ENCODE data around the gene DNASE1L3.

DNASE1L3 gene

DNA sequence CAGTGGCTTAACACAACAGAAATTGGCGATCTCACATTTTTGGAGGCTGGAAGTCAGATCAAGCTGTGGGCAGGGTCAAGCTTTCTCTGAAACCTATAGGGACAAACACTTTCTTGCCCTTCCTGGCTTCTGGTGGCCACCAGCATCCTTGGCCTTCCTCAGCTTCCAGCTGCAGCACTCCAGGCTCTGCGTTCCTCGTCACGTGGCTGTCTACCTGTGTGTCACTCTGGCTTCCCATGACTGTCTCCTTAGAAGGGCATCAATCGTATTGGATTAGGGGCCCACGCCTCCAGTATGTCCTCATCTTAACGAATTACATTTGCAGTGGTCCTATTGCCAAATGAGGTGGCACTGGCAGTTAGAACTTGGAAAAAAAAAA, 25.8 kb downstream of the DNASE1L3 start:
- DNase-seq (ENCODE audit: extremely low read depth, low read depth) = no peak
- TF ChIP-seq, protein P1, sequence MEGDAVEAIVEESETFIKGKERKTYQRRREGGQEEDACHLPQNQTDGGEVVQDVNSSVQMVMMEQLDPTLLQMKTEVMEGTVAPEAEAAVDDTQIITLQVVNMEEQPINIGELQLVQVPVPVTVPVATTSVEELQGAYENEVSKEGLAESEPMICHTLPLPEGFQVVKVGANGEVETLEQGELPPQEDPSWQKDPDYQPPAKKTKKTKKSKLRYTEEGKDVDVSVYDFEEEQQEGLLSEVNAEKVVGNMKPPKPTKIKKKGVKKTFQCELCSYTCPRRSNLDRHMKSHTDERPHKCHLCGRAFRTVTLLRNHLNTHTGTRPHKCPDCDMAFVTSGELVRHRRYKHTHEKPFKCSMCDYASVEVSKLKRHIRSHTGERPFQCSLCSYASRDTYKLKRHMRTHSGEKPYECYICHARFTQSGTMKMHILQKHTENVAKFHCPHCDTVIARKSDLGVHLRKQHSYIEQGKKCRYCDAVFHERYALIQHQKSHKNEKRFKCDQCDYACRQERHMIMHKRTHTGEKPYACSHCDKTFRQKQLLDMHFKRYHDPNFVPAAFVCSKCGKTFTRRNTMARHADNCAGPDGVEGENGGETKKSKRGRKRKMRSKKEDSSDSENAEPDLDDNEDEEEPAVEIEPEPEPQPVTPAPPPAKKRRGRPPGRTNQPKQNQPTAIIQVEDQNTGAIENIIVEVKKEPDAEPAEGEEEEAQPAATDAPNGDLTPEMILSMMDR (IDR thresholded peaks at IDR 0.05; ENCODE audit: low read depth, low read length, missing control alignments) = no peak
- no peak overlapping the region for H3K4me3 ChIP-seq (replicated peaks; ENCODE audit: low read depth, low read length)

DNA sequence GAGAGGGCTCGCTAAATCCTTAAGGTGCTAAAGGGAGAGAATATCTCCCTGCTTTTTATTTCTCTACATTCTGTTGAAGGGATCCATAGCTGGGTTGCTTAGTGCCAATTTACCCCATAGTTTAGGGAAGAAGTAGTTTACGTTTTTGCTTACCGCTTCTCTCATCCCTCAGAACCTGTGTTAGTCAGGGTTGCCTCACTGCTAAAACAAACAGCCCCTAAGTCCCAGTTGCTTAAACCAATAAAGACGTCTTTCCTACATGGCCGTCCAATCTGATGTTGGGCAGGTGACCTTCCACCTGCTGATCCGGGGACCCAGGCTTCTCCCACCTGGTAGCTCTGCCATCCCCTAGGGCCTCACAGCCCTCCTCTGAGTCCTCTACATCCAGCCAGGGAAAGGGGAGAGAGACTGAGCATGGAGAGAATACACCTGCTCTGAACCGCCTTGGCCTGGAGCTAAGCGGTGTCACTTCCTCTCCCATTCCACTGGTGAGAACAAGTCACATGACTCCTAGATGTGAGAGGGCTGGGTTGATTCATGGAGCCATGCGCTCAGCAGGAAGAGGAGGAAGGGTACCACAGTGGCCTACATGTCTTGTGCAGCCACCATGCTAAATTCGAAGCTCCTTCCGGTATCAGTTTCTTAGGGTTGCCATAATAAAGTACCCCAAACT, 26.3 kb downstream of the DNASE1L3 start:
- DNase-seq (ENCODE audit: extremely low read depth, low read depth) = no peak
- TF ChIP-seq, protein P1 (IDR thresholded peaks at IDR 0.05; ENCODE audit: low read depth, low read length, missing control alignments) = no peak
- H3K4me3 ChIP-seq (replicated peaks; ENCODE audit: low read depth, low read length) = no peak overlapping the region

DNA sequence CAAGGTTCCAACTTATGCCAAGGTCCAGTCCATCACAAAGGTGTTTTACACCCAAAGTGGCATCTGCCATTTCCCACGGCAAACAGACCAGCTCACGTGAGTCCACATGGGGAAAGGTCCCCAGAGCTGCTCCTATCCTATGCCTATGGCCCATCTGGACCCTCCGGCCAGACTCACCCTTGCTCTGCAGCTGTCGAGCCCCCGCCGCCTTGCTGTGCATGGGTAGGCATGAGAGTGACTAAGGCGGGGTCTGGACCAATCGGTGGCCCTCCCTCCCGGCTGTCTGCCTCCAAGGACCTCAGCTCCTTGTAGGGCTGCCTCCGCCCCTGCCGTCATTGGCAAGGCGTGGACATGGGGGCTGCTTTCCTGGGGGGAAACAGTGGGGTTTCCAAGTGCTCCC, 26.9 kb downstream of the DNASE1L3 start:
- DNase-seq (ENCODE audit: extremely low read depth, low read depth) = no peak
- TF ChIP-seq, protein P1 (IDR thresholded peaks at IDR 0.05; ENCODE audit: low read depth, low read length, missing control alignments) = no peak
- no peak overlapping the region for H3K4me3 ChIP-seq (replicated peaks; ENCODE audit: low read depth, low read length)

DNA sequence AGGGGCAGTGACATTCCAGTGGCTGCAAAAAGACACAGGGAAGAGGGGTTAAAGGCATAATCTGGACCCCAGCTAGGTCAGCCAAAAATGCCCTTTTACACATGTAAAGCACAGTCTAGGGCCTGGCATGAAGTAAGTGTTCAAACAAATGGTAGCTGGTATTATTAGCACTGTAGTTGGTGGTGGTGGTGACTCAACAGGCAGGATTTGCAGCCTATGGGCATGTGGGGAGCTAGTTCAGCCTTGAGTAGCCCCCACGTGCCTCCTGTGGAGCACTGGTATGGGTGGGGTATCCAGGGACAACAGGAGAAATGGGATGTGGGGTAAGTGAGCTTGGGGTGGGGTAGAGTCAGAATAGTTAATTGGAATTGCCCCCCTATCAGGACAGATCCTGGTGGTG, 27.6 kb downstream of the DNASE1L3 start:
- H3K4me3 ChIP-seq (replicated peaks; ENCODE audit: low read depth, low read length) = no peak overlapping the region
- no peak for DNase-seq (ENCODE audit: extremely low read depth, low read depth)
- TF ChIP-seq, protein P1 (IDR thresholded peaks at IDR 0.05; ENCODE audit: low read depth, low read length, missing control alignments) = no peak

DNA sequence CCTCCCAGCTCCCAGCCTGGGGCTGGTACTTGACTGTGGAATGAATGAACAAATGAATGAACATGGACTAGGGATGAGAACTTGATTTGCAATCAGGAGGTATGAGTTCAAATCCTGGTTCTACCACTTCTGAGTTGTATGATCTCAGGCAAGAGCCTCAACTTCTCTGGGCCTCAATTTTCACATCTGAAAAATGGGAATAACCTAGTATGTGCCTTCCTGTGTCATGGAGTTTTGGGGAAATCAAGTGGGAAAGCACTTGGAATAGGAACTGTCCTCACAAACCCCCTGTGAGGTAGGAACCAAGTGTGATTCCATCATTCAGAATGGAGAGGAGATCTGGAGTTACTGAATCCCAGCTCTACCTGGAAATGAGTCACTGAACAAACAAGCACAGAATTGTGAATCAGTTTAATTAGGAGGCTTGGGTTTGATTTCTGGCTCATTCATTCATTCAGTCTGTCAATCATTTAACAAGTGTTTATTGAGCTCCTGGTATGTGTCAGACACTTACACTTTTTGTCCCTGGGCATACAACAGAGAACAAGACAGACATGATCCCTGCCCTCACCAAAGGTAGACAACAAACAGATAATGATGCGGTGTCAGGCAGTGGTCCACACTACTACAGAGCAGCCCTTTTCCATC, 29.7 kb downstream of the DNASE1L3 start:
- no peak for DNase-seq (ENCODE audit: extremely low read depth, low read depth)
- H3K4me3 ChIP-seq (replicated peaks; ENCODE audit: low read depth, low read length) = no peak overlapping the region
- TF ChIP-seq, protein P1 (IDR thresholded peaks at IDR 0.05; ENCODE audit: low read depth, low read length, missing control alignments) = no peak

DNA sequence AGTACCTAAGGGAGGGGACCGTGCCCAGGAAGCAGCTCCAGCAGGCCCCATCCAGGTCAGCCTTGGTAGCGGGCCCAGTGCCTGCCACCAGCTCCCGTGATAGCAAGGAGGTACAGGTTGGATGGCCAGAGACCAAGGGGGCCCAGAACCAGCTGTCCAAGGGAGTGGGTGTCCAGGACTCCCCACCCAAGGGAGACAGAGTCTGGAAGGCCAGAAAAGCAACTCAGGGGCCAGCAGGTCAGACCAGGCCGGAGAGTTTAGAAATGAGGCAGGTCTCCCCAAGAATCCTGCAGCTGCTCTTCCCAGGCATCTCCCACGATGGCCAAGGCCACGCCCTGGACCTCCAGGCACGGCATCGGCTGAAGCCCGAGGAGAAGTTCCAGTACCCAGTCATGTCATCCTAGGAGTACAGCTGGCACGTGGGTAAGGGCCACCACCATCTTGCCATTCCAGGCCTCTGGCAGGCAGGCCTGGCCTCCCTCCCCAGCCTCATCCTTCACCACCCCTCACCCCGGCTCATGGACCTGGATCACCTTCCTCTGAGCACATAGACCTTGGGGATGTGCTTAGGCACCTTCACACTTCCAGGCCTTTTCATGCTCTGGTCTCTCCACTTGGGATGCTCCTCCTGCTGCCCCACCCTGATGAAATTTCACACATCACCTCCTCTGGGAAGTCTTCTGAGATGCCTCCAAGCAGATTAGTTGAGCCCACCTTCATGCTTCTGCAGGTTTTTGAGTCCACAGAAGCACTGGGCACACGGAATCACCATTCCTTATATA, 30.5 kb downstream of the DNASE1L3 start:
- no peak overlapping the region for H3K4me3 ChIP-seq (replicated peaks; ENCODE audit: low read depth, low read length)
- TF ChIP-seq, protein P1 (IDR thresholded peaks at IDR 0.05; ENCODE audit: low read depth, low read length, missing control alignments) = no peak
- no peak for DNase-seq (ENCODE audit: extremely low read depth, low read depth)
